Stimulated activated CD4-positive, alpha-beta T cell treated with anti-CD3 and anti-CD28 coated beads, TNF-alpha, amount 100 ng/mL, for 24 hours (primary cell): Measurements from ENCODE around the gene PRAMEF9.
"Not testable (repeated sequence)": the region's sequence is repeated elsewhere in the genome, so short reads cannot be mapped to it uniquely, and the experiment has no call there.

Experiments used
- DNase-seq, 3 experiments: peaks; one replicate each; pipeline ENCODE4 v3.0.0-alpha.2; 2020; ENCODE audit warnings: low read depth in 3 of 3

PRAMEF9 gene

DNA sequence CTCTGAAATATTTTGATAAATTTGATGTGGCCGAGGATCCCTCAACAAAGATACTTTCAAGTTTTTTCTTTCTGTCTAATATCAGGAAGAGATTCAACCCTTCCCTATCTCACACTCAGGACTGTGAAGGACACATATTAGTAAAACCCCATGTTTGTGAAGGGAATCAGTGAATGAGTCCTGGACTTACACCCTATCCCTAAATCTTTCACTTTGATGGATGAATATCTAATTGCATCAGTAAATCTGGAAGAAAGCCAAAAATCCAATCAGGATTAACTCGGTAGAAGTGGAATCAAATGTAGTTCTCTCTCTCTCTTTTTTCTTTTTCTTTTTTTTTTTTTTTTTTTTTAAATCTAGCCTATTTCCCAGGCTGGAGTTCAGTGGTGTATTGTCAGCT, at the start of gene PRAMEF9:
TSS of gene PRAMEF9 (plus strand) at position 301 of the 400 bp plus-strand sequence. CDS start 3,433 bp downstream, outside the sequence.
- not testable (repeated sequence) for DNase-seq

- DNase-seq, result not testable (repeated sequence)
Measured at GRCh38 chr1:13155909-13156308, 15.7 kb upstream of the PRAMEF9 start, which contains the start of gene PRAMEF26. TSS of gene PRAMEF26 (minus strand) at chr1:13156009. CDS start at chr1:13153095, 2,914 bp downstream.

GRCh38 chr1:13165531-13165930, 6.1 kb upstream of the PRAMEF9 start, which contains the start of gene HNRNPCL4:
TSS of gene HNRNPCL4 (minus strand) at chr1:13165631. CDS start at chr1:13165467, 164 bp downstream.
- DNase-seq, result not testable (repeated sequence)

DNA sequence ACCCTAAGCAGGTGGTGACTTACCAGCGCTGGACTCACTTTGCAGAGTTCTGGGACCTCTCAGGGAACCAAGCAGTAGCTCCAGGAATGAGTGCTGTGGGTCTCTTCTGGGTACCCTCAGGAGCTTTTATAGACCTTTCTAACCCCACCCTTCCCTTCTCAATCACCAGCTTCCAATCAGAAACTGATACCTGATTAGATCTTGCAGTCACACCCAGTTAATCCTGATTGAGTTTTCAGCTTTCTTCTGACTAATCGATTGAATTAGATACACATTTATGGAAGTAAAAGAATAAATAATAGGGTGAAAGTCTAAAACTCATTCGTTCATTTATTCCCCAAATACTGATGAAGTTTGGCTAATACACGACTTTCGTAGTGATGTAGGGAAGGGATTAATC, 29.7 kb downstream of the PRAMEF9 start, which contains the start of gene PRAMEF13:
TSS of gene PRAMEF13 (minus strand) at position 101 of the 400 bp plus-strand sequence. CDS start 1,820 bp downstream, outside the sequence.
- DNase-seq, result not testable (repeated sequence)

GRCh38 chr1:13208712-13209111, 37.1 kb downstream of the PRAMEF9 start:
- not testable (repeated sequence) for DNase-seq

GRCh38 chr1:13216619-13217018, 45.0 kb downstream of the PRAMEF9 start:
- not testable (repeated sequence) for DNase-seq

- DNase-seq, result not testable (repeated sequence)
Measured at GRCh38 chr1:13219203-13219602, 47.6 kb downstream of the PRAMEF9 start.

DNA sequence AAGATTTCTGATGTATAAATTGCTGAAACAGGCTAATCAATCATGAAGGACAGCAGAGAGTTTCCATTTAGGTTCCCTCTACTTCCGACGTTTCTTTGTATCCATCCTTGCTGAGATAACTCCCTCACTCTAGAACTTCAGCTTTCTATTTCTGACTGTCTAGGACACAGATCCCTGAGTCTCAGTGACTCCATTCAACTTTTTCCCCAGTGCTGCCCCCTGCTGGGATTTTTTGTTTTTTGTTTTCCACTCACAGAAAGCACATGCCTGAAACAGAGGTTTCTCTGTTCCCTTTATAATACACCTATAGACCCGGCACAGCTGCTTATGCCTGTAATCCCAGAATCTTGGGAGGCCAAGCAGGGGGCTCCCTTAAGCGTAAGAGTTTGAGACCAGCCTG, 51.1 kb downstream of the PRAMEF9 start:
- DNase-seq, result not testable (repeated sequence)

DNA sequence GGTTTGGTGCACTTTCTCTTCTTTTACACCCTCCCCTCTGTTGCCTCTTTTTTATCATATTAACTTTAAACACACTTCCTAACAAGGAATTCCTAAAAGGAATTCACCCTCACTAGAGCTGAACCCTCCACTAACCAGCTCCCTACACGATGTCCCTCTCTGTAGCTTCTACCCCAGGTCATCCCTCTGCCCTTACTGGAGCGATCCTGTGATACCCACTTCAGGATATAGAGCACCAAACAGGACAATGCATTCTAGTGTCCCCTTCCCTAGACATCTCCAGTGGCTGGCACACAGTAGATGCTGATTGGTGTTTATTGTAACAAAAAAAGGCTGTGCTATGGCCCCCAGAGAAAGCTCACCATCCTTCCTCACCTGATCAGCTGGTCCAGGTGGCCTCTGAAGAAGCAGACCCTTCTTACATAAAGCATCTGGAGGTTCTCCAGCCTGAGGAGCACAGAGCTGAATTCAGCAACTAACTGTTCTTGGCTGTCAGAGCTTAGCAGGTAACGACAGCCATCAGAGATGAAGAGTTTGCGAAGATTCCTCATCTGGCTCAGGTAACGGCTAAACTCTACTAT, 52.9 kb downstream of the PRAMEF9 start:
- no peak for DNase-seq

- DNase-seq, result not testable (repeated sequence)
Measured at GRCh38 chr1:13225675-13226204, 54.1 kb downstream of the PRAMEF9 start, which contains the start of gene PRAMEF18. TSS of gene PRAMEF18 (minus strand) at chr1:13226154. CDS start at chr1:13226106, 48 bp downstream.

- not testable (repeated sequence) for DNase-seq
Measured at GRCh38 chr1:13227271-13228055, 55.8 kb downstream of the PRAMEF9 start.

DNA sequence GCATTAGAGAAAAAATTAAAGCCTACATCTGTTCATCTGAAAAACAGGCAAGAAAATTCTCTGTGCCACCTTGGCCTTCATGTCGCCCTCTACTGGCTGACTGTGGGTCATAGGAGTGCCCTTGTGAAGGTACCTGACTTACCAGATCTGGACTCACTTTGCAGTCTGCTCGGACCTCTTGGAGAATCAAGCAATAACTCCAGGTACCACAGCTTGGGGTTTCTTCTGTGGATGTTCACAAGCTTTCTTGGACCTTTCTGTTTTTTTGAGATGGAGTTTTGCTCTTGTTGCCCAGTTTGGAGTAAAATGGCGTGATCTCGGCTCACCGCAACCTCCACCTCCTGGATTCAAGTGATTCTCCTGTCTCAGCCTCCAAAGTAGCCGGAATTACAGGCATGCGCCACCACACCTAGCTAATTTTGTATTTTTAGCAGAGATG, 56.7 kb downstream of the PRAMEF9 start:
- DNase-seq, result peak; percentile 8 to 44 (median 13)
